Right ventricle myocardium superior (tissue), 1 donor: ENCODE measurements around the gene PCDHB2. TPM values are rescaled to one million over a fixed set of nuclear protein-coding genes. Genes with fewer than 3 reads are reported as not detected.
"Not testable (repeated sequence)": the region's sequence is repeated elsewhere in the genome, so short reads cannot be mapped to it uniquely, and the experiment has no call there.

Source experiments
- ATAC-seq: fragments of 200-7000 bp; cut with Tn5 transposase; one replicate; pipeline ENCODE4 v1.9.1; 2020; ENCODE audit warnings: mild to moderate bottlenecking; ENCODE audit not compliant: poor library complexity
- DNase-seq: peaks from one replicate; pipeline ENCODE4 v3.0.0-alpha.2; 2020
- intact Hi-C: fragments of 100-400 bp; cut with DNase I; formaldehyde crosslinking; loops from one replicate; pipeline ENCODE4 v1.11.2; 2022
- total RNA-seq: library from RNA; stranded (reverse); fragmentation: NEBNext Ultra II Directional; extraction: Animal tissue kit (Norgen Biotek cat#: 25700); gene quantifications from one replicate; pipeline ENCODE4 v1.2.1, GENCODE V29; 2021
- donor health status: DM: no; HTN: yes; CAD: no; lungs with severe emphysema.

PCDHB2 gene
- total RNA-seq, 1 donor from 2014 or later, result 2.0 TPM

GRCh38 chr5:141127305-141127704 is 32.9 kb downstream of the PCDHB2 start:
- ATAC-seq, result no peak
- DNase-seq, result no peak
- intact Hi-C loops, result no loop called here

GRCh38 chr5:141135030-141135717 is 40.8 kb downstream of the PCDHB2 start, which contains the start of gene PCDHB5:
Gene PCDHB5, plus strand, starts transcription at chr5:141135206. Its CDS starts 229 bp downstream, at chr5:141135435.
- ATAC-seq, result no peak
- intact Hi-C loops, result no loop called here
- DNase-seq, result no peak

- DNase-seq (no peak), ATAC-seq (no peak)
- intact Hi-C loops, result no loop called here
Measured at GRCh38 chr5:141135718-141136266, 41.4 kb downstream of the PCDHB2 start.

- ATAC-seq, intact Hi-C loops, DNase-seq: not testable (repeated sequence)
Measured at GRCh38 chr5:141137346-141137745, 42.9 kb downstream of the PCDHB2 start.

Other genes starting within 250 kb of the PCDHB2 start
- not detected for gene PCDHA9, start 246.2 kb upstream of the PCDHB2 start, total RNA-seq
- gene PCDHA10, start 238.7 kb upstream of the PCDHB2 start, total RNA-seq, result 0.05 TPM
- gene PCDHA11, start 225.7 kb upstream of the PCDHB2 start, total RNA-seq, result not detected
- not detected for gene PCDHA12, start 219.3 kb upstream of the PCDHB2 start, total RNA-seq
- gene PCDHA13, start 212.5 kb upstream of the PCDHB2 start, total RNA-seq, result not detected
- gene PCDHAC1, start 168.3 kb upstream of the PCDHB2 start, total RNA-seq, result 0.13 TPM
- gene PCDHAC2, start 128.1 kb upstream of the PCDHB2 start, total RNA-seq, result 0.48 TPM
- gene PCDHB1, start 43.2 kb upstream of the PCDHB2 start, total RNA-seq, result not detected
- 1.4 TPM for gene PCDHB3, start 5.9 kb downstream of the PCDHB2 start, total RNA-seq
- gene PCDHB4, start 27.2 kb downstream of the PCDHB2 start, total RNA-seq, result 1.7 TPM
- gene PCDHB5, start 40.6 kb downstream of the PCDHB2 start, total RNA-seq, result 1.3 TPM
- 0.35 TPM for gene PCDHB6, start 55.4 kb downstream of the PCDHB2 start, total RNA-seq
- 0.62 TPM for gene PCDHB7, start 78.0 kb downstream of the PCDHB2 start, total RNA-seq
- gene PCDHB8, start 83.2 kb downstream of the PCDHB2 start, total RNA-seq, result 2.1 TPM
- 2.2 TPM for gene PCDHB16, start 87.8 kb downstream of the PCDHB2 start, total RNA-seq
- gene PCDHB9, start 92.5 kb downstream of the PCDHB2 start, total RNA-seq, result 0.81 TPM
- gene PCDHB10, start 97.7 kb downstream of the PCDHB2 start, total RNA-seq, result 0.81 TPM
- gene PCDHB11, start 105.0 kb downstream of the PCDHB2 start, total RNA-seq, result 0.73 TPM
- 1.0 TPM for gene PCDHB12, start 114.1 kb downstream of the PCDHB2 start, total RNA-seq
- gene PCDHB13, start 119.3 kb downstream of the PCDHB2 start, total RNA-seq, result 2.8 TPM
- 3.3 TPM for gene PCDHB14, start 128.7 kb downstream of the PCDHB2 start, total RNA-seq
- 3.9 TPM for gene PCDHB15, start 150.8 kb downstream of the PCDHB2 start, total RNA-seq
- 0.16 TPM for gene SLC25A2, start 209.4 kb downstream of the PCDHB2 start, total RNA-seq
- gene TAF7, start 226.2 kb downstream of the PCDHB2 start, total RNA-seq, result 101 TPM
- gene PCDHGA1, start 235.9 kb downstream of the PCDHB2 start, total RNA-seq, result 2.7 TPM
- 6.5 TPM for gene PCDHGA2, start 244.1 kb downstream of the PCDHB2 start, total RNA-seq
- gene PCDHGA3, start 249.2 kb downstream of the PCDHB2 start, total RNA-seq, result 13.0 TPM